Ascending aorta (tissue), 2 donors: ENCODE measurements around the gene RARB. TPM values are rescaled to one million over a fixed set of nuclear protein-coding genes. Genes with fewer than 3 reads are reported as not detected.

ENCODE experiments used
- DNase-seq, 2 donors: peaks; one replicate each; pipeline ENCODE4 v3.0.0-alpha.2; 2019; ENCODE audit warnings: low spot score in 2 of 2
- H3K27ac ChIP-seq, 2 donors: fragments of 200-600 bp; sonication (generic); one replicate each; pipeline ENCODE4 v1.5.1; 2016 to 2017; ENCODE audit warnings: mild to moderate bottlenecking in 1 of 2
- H3K27me3 ChIP-seq: fragments of 200-600 bp; sonication (generic); one replicate; pipeline ENCODE4 v1.5.1; 2017
- H3K36me3 ChIP-seq, 2 donors: fragments of 200-600 bp; sonication (generic); one replicate each; pipeline ENCODE4 v1.5.1; 2016
- H3K4me1 ChIP-seq, 2 donors: fragments of 200-600 bp; sonication (generic); one replicate each; pipeline ENCODE4 v1.5.1; 2016 to 2017; ENCODE audit warnings: mild to moderate bottlenecking in 1 of 2
- H3K4me3 ChIP-seq, 2 donors: fragments of 200-600 bp; sonication (generic); one replicate each; pipeline ENCODE4 v1.5.1; 2016 to 2017; ENCODE audit warnings: mild to moderate bottlenecking in 1 of 2
- H3K9me3 ChIP-seq, 2 donors: fragments of 200-600 bp; sonication (generic); one replicate each; pipeline ENCODE4 v1.5.1; 2016
- CTCF ChIP-seq, 3 experiments: fragments of 200-600 bp in 2 of 3; fragments of 450-650 bp in 1 of 3; sonication (generic) in 2 of 3; IDR thresholded peaks; one replicate each; pipeline ENCODE4 v1.5.1; 2016 to 2019; ENCODE audit warnings: antibody characterized with exemption in 3 of 3, mild to moderate bottlenecking in 1 of 3, moderate library complexity in 1 of 3
- intact Hi-C: fragments of 100-400 bp; cut with DNase I; formaldehyde crosslinking; loops from one replicate; pipeline ENCODE4 v1.15.1; 2023
- total RNA-seq: library from RNA; depleted of rRNA; stranded (reverse); fragments of >200 nt; gene quantifications from one replicate; pipeline ENCODE4 v1.1.0, GENCODE V29; 2016

Gene RARB
- total RNA-seq, 1 donor from 2014 or later, result 52.7 TPM

- H3K4me3 ChIP-seq, result no peak overlapping the region
- H3K27me3 ChIP-seq, result no peaks in the 10 kb centered on the region
- no peak for TF ChIP-seq CTCF (IDR thresholded peaks at IDR 0.05)
- H3K9me3 ChIP-seq, result no peaks in the 10 kb centered on the region
- DNase-seq, result no peak
- intact Hi-C loops, result loop anchor here (10.0 kb wide), 1 partner anchor 266 kb away; no protein-coding TSS in a partner anchor
- H3K36me3 ChIP-seq, result no peaks in the 10 kb centered on the region
- H3K4me1 ChIP-seq, result peaks cover 0 to 3% of the 10 kb centered on the region in 2 donors
- H3K27ac ChIP-seq, result no peak overlapping the region
These were observed 7.2 kb upstream of the RARB start for GRCh38 chr3:25420885-25421284.

GRCh38 chr3:25421747-25422146 lies 6.3 kb upstream of the RARB start:
- no peak for TF ChIP-seq CTCF (IDR thresholded peaks at IDR 0.05)
- no peak for DNase-seq
- Histone ChIP-seq H3K27me3 (no peaks in the 10 kb centered on the region), H3K36me3 (no peaks in the 10 kb centered on the region), H3K9me3 (no peaks in the 10 kb centered on the region), H3K4me1 (peaks cover 0 to 3% of the 10 kb centered on the region in 2 donors), H3K4me3 (no peak overlapping the region), H3K27ac (no peak overlapping the region)
- intact Hi-C loops, result loop anchor here (10.0 kb wide), 1 partner anchor 267 kb away; no protein-coding TSS in a partner anchor

- no peak for DNase-seq
- TF ChIP-seq CTCF (IDR thresholded peaks at IDR 0.05), result no peak
- peaks cover 0 to 3% of the 10 kb centered on the region in 2 donors for H3K4me1 ChIP-seq
- no peak overlapping the region for H3K27ac ChIP-seq
- intact Hi-C loops, result loop anchor here (10.0 kb wide), 1 partner anchor 269 kb away; no protein-coding TSS in a partner anchor
- no peaks in the 10 kb centered on the region for H3K36me3 ChIP-seq
- H3K4me3 ChIP-seq, result no peak overlapping the region
- H3K27me3 ChIP-seq, result no peaks in the 10 kb centered on the region
- no peaks in the 10 kb centered on the region for H3K9me3 ChIP-seq
These were observed 4.1 kb upstream of the RARB start for GRCh38 chr3:25423780-25424588.

GRCh38 chr3:25424614-25425013 lies 3.4 kb upstream of the RARB start:
- no peaks in the 10 kb centered on the region for H3K9me3 ChIP-seq
- intact Hi-C loops, result loop anchor here (5.0 to 10.0 kb wide), 4 partner anchors 48 to 270 kb away; no protein-coding TSS in a partner anchor
- no peaks in the 10 kb centered on the region for H3K27me3 ChIP-seq
- peaks cover 0 to 3% of the 10 kb centered on the region in 2 donors for H3K4me1 ChIP-seq
- DNase-seq, result no peak
- H3K36me3 ChIP-seq, result no peaks in the 10 kb centered on the region
- H3K27ac ChIP-seq, result no peak overlapping the region
- H3K4me3 ChIP-seq, result no peak overlapping the region
- no peak for TF ChIP-seq CTCF (IDR thresholded peaks at IDR 0.05)

- Histone ChIP-seq H3K4me1 (peaks cover 0 to 3% of the 10 kb centered on the region in 2 donors), H3K36me3 (no peaks in the 10 kb centered on the region), H3K27me3 (no peaks in the 10 kb centered on the region), H3K27ac (no peak overlapping the region), H3K9me3 (no peaks in the 10 kb centered on the region), H3K4me3 (no peak overlapping the region)
- TF ChIP-seq CTCF (IDR thresholded peaks at IDR 0.05), result no peak
- DNase-seq, result no peak
- intact Hi-C loops, result loop anchor here (5.0 to 10.0 kb wide), 4 partner anchors 46 to 272 kb away; no protein-coding TSS in a partner anchor
These were observed 1.7 kb upstream of the RARB start for GRCh38 chr3:25426408-25426807.
